DMS153 treated with DMSO at 0.1 percent for 48 hours (cell line): ENCODE data around the gene NCOA1.

ENCODE experiments used
- DNase-seq: peaks from one replicate; lab custom pipeline; 2025; ENCODE audit not compliant: unreplicated experiment; lab: John Stamatoyannopoulos, UW

NCOA1 gene

DNA sequence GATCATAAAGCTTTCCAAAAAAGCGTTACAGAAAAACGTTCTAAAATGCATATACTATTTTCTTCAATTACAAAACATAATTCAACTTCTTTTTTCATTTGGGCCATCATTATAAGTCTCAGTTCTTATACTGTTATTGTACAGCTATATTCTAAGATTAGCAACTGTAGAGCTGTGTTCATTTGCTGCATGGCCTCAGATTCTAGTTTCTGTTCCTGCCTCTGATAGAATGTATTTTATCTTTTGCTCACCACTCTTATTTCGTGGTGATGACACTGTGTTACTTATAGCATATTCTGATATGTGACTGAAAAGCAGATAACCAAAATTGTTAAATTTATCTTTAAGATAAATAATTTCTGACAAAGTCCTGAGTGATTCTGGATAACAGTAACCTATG lies 234.9 kb downstream of the NCOA1 start:
- DNase-seq, result no peak

GRCh38 chr2:24730481-24730880 lies 239.4 kb downstream of the NCOA1 start:
- no peak for DNase-seq

GRCh38 chr2:24731040-24731439 lies 240.0 kb downstream of the NCOA1 start:
- no peak for DNase-seq

DNA sequence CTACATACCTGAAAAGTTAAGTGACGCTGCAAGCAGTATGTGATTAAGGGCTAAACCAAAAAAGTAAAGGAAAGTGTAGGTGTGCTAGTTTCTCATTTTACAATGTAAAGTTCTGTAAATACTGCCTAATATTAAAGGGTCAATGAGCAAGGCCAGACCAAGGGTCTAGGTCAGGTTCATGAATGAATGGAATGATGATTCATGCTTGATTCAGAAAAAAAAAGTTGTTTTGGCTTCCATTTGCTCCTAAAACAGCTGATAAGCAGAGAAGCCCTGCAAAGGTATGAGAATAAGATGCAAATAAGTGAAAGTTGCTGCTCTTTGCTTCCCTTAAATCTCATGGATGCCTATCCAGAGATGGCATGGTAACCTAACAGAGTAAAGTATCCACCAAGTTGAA lies 240.9 kb downstream of the NCOA1 start:
- no peak for DNase-seq

GRCh38 chr2:24734741-24735140 lies 243.7 kb downstream of the NCOA1 start:
- DNase-seq, result peak; percentile 23

DNA sequence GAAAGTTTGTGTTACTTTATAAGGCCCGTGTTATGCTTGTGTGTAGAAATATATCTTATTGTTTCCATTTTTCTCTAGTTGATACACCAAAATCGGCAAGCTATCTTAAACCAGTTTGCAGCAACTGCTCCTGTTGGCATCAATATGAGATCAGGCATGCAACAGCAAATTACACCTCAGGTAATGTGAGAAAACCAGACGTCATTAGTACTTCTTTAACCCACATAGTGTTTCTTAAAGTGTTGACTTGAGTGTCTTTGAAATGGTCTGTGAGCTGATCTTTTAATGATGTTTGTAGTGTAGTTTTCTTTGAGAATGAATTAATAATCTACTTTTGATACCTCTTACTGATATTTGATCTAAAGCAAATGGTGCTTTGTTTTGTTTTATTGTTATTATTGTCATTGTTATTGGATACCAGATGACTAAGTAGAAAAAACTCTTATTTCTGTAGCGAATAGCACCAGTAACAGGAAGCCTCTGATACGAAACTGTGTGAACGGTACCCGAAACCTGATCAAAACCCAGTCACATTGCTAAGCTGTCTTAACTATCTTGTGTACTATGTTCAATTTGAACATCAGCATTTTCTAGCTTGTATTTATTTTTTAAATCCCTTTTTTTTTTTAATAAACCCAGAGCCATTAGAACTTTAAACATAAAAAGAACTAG lies 248.4 kb downstream of the NCOA1 start:
- no peak for DNase-seq

DNA sequence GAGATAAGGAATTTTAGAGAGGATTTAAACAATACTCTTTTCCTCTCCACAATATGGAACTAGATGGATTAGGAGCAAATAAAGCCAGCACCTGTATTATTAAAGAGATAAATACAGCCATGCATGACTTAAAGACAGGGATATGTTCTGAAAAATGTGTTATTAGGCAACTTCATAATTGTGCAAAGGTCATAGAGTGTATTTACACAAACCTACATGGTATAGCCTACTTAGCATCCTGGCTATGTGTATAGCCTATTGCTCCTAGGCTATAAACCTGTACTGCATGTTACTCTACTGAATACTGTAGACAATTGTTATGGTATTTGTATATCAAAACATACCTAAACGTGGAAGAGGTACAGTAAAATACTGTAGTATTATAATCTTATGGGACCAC lies 249.1 kb downstream of the NCOA1 start:
- DNase-seq, result no peak

- no peak for DNase-seq
Observed at GRCh38 chr2:24742730-24743129, 251.7 kb downstream of the NCOA1 start.

DNA sequence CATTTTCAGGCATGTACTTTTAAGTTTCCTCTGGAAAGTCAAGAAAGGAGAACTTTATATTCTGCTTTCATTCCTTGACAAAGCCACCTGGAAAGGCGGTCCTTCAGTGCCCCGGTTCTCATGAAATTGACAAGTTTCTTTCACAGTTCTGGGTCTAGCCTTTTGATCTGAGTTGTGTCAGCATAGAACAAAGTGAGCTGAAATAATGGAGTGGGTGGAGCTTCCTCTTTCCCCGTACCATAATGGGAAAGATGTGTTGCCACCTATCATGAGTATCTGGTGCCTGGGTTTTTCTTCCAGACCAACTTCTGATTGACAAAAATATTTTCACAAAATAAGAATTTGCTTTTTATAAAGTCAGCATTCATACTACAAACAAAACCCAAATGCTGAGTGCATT lies 252.9 kb downstream of the NCOA1 start:
- no peak for DNase-seq

DNA sequence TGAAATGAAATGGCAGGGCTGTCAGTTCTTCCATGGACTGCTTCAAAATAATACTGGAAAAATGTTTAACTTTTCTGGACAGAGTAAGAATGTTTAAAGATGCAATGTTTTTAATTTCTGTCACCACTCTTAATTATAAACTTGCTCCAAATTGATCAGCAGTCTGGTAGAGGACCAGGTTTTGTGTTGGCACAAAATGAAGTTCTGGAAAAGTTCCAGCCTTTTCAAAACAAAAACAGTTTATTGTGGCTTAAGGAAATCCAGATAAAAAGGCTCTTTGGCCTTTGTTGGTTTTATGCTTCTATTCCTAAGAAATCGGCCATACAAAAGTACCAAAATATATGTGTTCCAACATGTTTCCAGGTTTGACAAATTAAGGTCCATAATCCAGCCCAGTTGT lies 253.3 kb downstream of the NCOA1 start:
- no peak for DNase-seq

DNA sequence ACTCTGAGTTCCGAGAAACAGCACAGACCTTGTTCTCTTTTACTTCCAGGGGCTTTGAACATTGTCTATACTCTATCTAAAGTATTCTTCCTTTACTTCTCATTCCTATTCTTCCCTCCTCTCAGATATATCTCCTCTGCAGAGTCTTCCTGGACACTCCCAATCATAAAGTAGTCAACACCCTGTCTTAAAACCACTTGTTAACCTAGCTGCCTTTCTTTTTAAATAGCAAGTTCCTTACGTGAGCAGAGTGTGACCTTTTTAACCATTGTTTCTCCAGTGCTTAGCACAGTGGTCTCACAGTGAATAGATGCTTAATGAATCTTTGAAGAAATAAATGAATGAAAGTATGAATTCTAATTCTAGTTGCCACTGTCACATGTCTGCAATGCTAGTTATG lies 254.8 kb downstream of the NCOA1 start:
- DNase-seq, result no peak

- DNase-seq, result no peak
Observed at GRCh38 chr2:24747299-24747698, 256.2 kb downstream of the NCOA1 start.

- DNase-seq, result no peak
Observed at GRCh38 chr2:24749069-24749691, 258.1 kb downstream of the NCOA1 start.

- peak; percentile 49 for DNase-seq
Observed at GRCh38 chr2:24754985-24755705, 264.1 kb downstream of the NCOA1 start.

GRCh38 chr2:24756789-24757188 lies 265.7 kb downstream of the NCOA1 start:
- DNase-seq, result no peak

- DNase-seq, result no peak
Observed at GRCh38 chr2:24761866-24762265, 270.8 kb downstream of the NCOA1 start.

DNA sequence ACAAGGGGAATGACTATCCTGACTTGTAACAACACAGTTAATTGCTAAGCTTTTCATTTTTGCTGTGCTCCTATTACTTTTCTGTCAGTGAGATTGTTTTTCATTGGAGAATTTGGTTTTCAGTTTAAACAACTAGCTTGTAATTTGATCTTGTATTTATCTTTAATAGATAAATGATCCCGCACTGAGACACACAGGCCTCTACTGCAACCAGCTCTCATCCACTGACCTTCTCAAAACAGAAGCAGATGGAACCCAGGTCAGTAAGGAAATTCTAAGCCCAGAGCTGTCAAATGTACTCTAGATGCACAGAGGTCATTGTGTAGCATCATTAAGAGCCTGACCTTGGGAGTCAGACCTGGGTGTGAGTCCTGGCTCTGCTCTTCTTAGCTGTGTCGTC lies 271.5 kb downstream of the NCOA1 start:
- DNase-seq, result no peak

- DNase-seq, result no peak
Observed at GRCh38 chr2:24763843-24764242, 272.8 kb downstream of the NCOA1 start.

DNA sequence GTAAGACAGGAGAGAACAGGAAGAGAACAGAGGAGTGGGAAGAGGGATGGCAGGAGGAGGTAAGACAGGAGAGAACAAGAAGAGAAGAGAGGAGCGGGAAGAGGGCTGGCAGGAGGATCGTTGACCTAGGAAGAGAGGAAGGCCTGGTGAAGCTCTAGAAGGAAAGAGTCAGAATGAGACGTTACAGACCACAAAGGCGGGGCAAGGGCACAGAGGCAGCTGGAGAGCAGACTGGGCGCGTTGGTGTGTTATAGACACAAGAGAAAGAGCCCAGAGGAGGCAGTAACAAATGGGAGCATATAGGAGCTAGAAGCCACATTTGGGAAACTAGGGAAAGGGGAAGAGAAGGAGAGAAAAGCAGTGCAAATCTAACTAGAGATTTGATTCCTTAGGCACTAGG lies 275.6 kb downstream of the NCOA1 start:
- no peak for DNase-seq

DNA sequence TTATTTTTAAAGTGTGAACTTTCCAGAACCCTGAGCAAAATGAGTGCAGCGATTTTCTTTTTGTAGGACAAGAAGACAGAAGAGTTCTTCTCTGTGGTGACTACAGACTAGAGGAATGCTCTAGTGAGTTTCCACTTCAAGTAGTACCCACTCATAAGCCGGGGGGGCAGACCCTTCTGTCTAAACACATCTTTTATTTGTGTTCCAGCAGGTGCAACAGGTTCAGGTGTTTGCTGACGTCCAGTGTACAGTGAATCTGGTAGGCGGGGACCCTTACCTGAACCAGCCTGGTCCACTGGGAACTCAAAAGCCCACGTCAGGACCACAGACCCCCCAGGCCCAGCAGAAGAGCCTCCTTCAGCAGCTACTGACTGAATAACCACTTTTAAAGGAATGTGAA lies 277.0 kb downstream of the NCOA1 start:
- no peak for DNase-seq

GRCh38 chr2:24768601-24769000 lies 277.5 kb downstream of the NCOA1 start:
- no peak for DNase-seq

GRCh38 chr2:24771061-24771460 lies 280.0 kb downstream of the NCOA1 start:
- DNase-seq, result no peak
